Fibroblast of skin of left quadriceps (primary cell): ENCODE results near the gene USF2.

Source experiments
- DNase-seq, 2 experiments: peaks; one replicate each; pipeline ENCODE4 v3.0.0-alpha.2; 2013; ENCODE audit warnings: low read depth in 2 of 2

USF2 gene

DNA sequence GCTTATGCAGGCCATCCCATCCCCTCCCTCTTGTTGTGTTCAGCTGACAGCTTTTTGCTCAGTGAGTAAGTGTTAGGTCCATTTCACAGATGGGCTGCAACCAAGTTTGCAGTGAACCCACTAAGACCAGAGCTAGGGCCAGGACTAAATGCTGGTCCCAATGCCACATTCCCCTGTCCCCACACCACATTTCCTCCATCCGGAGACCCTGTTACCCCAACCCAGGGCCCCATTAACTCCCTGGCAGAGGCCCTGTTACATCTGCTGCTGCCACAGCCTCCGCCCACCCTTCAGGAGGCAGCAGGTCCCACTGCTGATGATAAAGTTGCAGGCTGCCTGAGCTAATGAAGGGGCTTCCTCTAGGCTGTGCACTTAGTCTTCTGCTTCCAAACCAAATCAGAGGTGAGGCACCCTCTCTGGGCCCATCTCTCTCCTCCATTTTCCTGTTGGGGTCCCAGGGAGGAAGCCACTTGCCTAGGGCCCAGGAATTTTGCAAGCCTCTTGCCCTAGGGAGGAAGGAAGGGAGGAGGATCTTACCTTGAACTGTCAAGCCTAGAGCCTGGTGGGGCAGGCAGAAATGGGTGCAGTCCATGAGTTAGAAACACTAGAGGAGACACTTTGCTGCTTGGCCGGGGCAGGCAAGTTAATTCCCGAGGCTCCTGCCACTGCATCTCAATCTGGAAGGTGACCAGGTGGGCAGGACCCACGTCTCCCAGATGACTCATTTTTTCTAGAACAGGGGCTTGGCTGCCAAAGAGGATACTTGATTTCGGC is 3.4 kb upstream of the USF2 start:
- DNase-seq = no peak

DNA sequence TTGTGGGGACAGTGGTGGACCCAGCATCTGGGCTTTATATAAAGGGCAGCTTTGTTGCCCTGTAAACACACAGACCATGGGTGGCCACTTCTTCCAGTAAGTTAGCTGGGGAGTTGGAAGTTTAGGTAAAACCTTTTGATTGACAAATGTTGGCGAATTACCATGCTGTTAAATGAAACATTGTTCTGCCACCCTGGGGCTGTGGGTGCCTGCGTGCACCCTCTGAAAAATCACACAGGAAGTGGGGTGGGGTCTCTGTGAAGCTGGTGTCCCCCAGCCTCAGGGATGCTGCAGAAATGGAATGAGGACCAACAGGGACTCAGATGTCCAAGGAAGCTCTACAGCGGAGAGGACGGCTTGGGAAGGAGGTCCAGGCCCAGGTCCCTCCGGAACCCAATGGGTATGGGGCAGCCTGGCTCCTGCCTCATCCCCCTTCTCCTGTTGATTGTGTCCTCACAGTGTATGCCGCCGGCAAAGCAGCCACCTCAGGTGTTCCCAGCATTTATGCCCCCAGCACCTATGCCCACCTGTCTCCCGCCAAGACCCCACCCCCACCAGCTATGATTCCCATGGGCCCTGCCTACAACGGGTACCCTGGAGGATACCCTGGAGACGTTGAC is 2.8 kb upstream of the USF2 start:
- DNase-seq = no peak

DNA sequence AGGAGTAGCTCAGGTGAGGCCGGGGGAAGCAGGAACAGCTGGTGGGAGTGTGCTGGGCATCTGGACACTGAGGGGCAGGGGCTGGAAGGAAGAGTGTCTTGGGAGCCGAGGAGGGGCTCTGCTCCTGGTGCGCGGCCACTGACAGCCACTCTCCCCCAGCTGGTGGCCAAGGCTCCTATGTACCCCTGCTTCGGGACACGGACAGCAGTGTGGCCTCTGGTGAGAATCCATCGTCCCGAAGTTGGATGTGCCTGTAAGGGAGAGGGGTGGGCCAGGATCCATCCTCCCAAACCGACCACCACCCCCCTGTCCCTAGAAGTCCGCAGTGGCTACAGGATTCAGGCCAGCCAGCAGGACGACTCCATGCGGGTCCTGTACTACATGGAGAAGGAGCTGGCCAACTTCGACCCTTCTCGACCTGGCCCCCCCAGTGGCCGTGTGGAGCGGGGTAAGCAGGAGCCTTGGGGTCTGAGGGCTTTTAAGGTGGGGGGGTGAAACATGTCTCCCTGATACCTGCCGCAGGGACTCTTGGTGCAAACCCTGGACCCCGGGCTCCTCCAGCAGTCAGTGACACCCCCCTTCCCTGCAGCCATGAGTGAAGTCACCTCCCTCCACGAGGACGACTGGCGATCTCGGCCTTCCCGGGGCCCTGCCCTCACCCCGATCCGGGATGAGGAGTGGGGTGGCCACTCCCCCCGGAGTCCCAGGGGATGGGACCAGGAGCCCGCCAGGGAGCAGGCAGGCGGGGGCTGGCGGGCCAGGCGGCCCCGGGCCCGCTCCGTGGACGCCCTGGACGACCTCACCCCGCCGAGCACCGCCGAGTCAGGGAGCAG is 2.0 kb upstream of the USF2 start:
- no peak for DNase-seq

DNA sequence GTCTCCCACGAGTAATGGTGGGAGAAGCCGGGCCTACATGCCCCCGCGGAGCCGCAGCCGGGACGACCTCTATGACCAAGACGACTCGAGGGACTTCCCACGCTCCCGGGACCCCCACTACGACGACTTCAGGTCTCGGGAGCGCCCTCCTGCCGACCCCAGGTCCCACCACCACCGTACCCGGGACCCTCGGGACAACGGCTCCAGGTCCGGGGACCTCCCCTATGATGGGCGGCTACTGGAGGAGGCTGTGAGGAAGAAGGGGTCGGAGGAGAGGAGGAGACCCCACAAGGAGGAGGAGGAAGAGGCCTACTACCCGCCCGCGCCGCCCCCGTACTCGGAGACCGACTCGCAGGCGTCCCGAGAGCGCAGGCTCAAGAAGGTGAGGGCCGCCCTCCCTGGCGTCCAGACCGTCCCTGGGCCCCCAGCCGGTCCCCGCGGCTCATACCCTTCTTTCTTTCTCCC is 1.4 kb upstream of the USF2 start:
- peak; percentile 4 for DNase-seq

DNA sequence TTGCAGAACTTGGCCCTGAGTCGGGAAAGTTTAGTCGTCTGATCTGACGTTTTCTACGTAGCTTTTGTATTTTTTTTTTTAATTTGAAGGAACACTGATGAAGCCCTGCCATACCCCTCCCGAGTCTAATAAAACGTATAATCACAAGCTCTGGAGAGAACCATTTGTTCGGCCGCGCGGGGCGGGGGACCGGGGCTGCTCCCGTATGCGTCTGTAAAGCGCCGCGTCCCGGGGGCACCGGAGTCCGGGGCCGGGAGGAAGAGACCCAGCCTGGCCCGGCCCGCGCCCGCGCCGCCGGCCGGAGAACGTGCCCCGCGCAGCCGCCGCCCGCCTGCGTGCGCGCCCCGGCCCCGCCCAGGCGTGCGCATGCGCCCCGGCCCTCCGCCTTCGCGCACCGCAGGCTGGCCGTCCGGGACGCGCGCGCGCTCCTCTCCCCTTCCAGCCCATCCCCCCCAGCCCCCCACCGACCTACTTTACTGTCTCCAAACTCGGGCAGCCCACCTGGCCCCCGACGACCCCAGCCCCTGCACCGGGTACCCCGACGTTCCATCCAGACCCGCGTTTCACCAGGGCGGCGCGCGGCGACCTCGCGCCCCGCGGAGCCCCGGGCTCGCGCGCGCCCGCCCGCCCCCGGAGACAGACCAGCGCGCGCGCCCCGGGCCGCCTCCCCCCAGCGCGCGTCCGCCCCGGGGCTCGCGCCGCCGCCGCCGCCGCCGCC is 785 bp upstream of the USF2 start:
- peak; percentile 46 to 55 for DNase-seq

DNA sequence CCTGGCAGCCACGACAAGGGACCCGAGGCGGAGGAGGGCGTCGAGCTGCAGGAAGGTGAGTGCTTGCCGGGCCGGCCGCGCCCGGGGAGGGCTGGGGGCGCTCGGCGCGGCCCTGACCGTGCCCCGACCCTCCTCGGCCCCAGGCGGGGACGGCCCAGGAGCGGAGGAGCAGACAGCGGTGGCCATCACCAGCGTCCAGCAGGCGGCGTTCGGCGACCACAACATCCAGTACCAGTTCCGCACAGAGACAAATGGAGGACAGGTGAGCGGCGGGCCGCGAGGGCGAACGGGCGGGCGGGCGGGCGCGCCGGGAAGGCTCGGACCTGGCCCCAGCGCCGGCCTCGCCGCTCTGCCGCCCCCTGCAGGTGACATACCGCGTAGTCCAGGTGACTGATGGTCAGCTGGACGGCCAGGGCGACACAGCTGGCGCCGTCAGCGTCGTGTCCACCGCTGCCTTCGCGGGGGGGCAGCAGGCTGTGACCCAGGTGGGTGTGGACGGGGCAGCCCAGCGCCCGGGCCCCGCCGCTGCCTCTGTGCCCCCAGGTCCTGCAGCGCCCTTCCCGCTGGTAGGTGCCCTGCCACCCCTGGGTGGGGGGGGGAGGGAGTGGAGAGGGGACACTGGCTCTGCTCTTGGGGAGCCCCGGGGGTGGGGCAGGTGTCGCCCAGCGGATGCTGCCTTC is 816 bp downstream of the USF2 start:
- peak; percentile 23 to 29 for DNase-seq

DNA sequence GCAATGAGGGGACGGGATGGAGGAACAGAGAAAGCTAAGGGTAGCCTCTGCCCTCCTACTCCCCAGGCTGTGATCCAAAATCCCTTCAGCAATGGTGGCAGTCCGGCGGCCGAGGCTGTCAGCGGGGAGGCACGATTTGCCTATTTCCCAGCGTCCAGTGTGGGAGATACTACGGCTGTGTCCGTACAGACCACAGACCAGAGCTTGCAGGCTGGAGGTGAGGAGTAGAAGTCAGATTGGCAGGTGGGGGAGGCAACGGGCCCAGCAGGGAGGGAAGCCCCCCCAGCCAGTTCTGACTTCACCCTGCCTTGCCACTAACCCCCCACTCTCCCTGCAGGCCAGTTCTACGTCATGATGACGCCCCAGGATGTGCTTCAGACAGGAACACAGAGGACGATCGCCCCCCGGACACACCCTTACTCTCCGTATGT is 1.6 kb downstream of the USF2 start:
- no peak for DNase-seq

DNA sequence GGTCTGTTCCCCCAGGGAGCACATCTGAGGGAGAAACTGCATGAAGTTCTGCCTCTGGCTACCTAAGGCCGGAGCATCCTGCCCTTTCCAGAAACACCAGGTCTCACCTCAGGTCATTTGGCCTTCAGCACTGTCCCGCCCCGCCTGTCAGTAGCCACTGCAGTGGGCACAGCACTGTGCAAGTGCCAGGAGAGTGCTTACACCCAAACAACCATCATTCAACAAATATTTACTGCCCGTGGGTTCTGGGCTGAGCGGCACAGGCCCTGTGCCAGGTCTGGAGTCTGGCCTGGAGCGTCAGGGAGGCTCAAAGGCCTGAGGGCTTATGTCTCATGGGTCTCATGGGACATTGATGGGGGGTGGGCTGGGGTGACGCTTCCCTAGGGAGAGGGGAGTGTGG is 2.8 kb downstream of the USF2 start:
- DNase-seq = no peak

DNA sequence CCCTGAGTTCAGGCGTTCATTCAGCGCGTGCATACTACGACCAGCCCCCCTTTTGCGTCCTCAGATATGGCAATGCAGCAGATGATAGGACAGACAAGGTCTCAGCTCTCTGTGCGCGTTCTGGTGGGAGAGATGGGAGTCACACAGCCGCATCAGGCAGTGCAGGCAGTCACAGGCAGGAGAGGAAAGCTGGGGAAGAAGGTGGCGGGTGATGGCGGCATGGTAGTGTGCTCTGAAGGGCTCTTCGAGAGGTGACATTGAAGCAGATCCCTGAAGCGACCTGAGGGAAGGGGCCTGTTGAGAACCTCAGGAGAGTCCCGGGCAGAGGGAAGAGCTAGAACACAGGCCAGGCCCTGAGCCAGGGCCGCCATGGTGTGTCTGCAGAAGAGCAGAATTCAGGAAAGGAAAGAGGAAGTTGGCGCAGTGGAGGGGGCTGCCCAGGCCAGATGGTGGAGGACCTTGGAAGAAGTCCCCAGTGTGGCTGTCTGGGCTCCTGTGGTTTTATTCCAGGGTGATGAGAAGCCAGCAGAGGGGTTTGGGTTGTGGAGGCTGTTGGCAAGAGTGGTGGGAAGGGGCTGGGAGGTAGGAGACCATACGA is 3.5 kb downstream of the USF2 start:
- DNase-seq = no peak

DNA sequence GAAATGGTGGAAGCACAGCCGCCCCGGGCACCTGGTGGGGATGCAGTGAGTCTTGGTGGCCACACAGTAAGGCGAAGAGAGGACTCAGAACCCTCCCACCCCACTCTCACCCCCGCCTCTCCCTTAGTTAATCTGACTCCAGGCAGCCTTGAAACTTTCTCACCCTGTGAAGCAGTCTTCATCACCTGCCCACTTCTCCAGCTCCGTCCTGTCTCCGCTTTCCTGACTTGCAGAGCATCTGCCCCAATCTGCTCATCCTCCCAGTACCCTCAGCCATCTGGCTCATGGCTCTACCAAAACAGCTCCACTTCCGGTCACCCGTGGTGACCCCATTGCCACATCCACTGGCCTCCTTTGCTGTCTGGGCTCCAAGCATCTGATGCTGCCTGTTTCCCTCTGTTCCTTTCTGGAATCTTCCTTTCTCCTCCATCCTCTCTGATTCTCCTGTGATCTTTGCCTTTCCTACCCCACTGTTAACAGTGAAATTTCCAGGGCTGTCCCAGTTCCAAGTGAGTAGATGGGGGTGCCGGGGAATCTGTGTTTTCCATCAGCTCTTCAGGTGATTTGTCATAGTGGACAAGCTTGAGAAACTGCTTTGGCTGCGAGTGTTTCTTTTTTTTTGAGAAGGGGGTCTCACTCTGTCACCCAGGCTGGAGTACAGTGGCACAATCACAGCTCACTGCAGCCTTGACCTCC is 4.3 kb downstream of the USF2 start:
- DNase-seq = no peak

DNA sequence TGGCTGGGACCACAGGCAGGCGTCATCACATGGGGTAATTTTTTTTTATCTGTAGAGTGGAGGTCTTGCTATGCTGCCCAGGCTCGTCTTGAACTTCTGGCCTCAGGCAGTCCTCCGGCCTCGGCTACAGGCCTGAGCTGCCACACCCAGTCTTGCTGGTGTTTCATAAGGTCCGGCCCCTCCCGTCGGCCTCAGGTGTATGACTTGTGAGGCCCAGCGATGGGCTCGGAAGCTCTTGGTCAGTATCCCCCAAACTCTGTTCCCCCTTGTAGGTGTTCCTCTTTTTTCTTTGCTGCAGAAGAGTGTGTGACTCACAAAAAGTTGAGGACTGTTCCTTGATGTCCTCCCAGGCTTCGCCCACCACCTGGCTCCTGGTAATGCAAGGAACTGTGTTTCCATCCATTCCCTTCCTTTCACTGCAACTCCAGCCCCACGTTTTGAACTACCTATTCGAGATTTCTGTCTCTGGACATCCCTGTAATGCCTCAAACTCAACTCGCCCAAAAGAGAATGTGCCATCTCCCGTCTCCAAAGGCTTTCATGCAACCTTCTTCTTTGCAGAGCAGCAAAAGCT is 5.0 kb downstream of the USF2 start:
- DNase-seq = no peak

DNA sequence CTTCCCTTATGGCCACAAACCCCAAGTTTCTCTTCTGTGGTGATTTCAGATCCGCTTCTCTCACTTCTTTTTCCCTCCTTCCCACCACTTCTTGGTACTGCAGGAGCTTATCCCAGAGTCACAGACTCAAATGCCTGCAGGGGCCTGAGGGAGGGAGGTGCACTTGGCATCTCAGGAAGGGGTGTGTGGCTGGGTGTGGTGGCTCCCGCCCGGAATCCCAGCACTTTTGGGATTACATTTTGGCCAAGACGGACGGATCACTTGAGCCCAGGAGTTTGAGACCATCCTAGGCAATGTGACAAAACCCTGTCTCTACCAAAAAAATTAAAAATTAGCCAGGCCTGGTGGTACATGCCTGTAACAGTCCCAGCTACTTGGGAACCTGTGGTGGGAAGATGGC is 5.6 kb downstream of the USF2 start:
- DNase-seq = no peak

DNA sequence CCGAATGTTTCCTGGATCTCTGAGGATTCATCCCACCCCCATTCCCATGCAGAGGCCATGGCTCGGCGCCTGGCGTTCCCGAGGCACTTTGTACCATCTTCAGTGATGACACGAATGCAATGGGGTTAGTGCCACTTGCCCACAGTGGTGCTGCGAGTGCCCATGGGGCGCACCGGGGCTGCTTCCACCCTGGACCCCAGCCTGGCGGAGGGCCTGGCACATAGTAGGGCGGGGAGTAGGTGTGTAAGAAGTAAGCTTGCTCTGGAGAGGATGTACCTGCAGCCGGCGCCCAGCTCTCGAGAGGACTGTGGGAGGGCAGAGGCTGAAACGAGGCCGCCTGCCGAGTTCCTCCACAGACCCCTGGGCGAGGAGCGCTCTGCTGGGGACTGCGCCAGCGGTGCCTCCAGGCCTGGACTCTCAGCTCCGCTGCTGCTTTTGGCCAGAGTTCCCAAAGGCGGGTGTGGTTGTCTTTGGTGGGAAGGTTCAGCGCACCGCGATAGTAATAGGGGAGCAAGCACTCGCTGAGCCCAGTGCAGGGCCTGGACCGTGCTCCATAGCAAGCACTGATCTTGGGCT is 8.0 kb downstream of the USF2 start:
- DNase-seq = no peak

DNA sequence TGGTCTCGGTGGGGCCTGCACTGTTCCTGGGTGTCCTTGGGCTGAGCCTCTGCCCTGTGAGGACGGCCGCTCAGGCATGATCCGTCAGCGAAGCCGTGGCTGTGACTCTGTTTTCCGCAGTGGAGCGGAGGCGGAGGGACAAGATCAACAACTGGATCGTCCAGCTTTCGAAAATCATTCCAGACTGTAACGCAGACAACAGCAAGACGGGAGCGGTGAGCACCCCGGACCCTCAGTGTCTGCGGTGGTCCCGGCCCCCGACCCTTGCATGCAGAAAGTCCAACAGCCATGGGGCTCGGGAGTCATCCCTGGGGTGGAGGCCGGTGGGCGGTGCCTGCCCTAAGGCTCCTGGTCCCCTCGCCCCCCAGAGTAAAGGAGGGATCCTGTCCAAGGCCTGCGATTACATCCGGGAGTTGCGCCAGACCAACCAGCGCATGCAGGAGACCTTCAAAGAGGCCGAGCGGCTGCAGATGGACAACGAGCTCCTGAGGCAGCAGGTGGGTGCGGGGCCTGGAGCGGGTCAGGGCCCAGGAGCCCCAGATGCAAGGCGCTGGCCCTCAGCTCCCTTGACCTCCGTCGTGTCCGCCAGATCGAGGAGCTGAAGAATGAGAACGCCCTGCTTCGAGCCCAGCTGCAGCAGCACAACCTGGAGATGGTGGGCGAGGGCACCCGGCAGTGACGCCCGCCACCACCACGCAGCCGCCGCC is 10.0 kb downstream of the USF2 start:
- DNase-seq = no peak

DNA sequence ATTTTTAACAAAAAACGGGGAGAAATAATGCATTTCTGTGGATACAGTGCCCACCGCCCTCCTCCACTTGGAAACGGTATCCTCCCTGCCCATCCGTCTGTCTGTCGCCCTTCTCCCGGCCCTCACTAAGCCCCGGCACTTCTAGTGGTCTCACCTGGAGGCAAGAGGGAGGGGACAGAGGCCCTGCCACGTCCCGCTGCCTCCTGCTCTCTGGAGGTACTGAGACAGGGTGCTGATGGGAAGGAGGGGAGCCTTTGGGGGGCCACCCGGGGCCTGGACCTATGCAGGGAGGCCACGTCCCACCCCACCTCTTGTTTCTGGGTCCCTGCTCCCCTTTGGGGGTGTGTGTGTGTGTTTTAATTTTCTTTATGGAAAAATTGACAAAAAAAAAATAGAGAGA is 10.6 kb downstream of the USF2 start:
- DNase-seq = no peak

DNA sequence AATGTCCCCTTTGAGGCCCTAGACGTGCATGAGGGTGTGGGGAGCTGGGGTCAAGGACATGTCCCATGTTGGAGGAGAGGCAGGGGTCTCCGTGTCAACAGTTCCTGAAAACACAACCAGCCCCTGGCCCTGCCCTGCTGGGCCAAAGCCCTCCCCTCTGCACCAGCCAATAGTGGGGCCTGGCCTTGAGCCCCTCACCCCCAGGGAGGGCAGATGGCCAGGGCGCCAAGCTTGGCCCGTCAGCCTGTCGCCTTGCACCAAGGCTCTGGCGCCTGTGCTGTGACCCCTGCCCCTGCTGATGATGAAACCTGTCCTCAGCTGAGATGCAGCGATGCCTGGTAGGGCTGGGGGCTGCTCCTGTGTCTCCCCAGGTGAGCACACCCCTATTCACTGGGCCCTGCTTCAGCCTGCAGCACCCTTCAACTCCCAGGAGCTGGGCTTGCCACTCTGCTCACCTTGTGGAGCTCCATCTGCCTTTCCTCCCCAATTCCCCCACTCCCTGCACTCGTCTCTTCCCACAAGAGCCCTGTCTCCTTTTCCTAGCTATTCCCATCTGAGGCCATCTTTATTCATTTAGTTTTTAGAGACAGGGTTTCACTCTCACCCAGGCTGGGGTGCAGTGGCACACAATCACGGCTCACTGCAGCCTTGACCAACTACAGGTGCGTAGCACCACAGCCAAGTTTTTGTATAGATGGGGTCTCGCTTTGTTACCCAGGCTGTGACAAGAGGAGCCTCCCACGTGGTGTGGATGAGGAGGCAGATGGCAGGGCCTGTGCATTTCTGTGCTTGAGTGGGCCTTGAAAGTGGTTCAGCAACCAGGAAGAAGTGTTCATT is 11.4 kb downstream of the USF2 start:
- DNase-seq = no peak

DNA sequence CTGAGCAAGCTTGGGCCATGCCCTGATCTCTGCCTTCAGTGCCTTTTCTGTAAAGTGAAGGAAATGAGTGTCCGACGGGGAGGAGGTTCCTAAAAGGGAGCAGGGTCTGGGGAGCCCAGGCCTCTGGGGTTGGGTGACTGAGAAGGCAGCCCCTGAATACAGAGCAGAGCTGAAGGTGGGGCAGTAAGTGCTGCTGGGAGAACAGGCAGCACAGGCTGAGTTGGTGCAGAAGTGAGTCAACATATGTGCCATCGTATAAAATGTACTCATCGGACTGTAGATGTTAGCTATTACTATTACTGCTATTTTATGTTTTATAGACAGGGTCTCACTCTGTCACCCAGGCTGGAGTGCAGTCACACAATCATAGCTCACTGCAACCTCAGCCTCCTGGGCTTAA is 12.5 kb downstream of the USF2 start:
- no peak for DNase-seq
